T47D (cell line): Measurements from ENCODE around the gene ASTN2.

Experiments
- DNase-seq, 2 experiments: peaks; one replicate each; pipeline versions ENCODE4 v3.0.0 to v3.0.0-alpha.2; 2011 to 2012; ENCODE audit warnings: low read depth in 1 of 2, low spot score in 1 of 2
- JUND ChIP-seq: IDR thresholded peaks from 2 replicates; pipeline ENCODE4 v1.6.1; 2012; ENCODE audit warnings: low read depth
- in situ Hi-C: cut with HindIII; loops from 2 replicates; pipeline ENCODE4 v1.10.0; 2016; ENCODE audit warnings: low sequenced_read_pairs, low pct_unique_long_range_greater_than_20kb

Gene ASTN2

GRCh38 chr9:116419181-116419580, 995.7 kb downstream of the ASTN2 start:
- peak in 1 of 2 experiments; percentile 34 for DNase-seq
- TF ChIP-seq JUND: no peak
- in situ Hi-C loops: no loop called here

- peak; percentile 11 to 34 for DNase-seq
- peak; percentile 13; the same call in 1 of the 2 replicates for TF ChIP-seq JUND
- in situ Hi-C loops: no loop called here
Observed at GRCh38 chr9:116417464-116417863, 997.4 kb downstream of the ASTN2 start.

GRCh38 chr9:116416421-116416820, 998.4 kb downstream of the ASTN2 start:
- DNase-seq: no peak
- TF ChIP-seq JUND: no peak
- in situ Hi-C loops: no loop called here

GRCh38 chr9:116414374-116414773, 1000.5 kb downstream of the ASTN2 start:
- DNase-seq: no peak
- no peak for TF ChIP-seq JUND
- in situ Hi-C loops: no loop called here

- DNase-seq: no peak
- TF ChIP-seq JUND: no peak
- in situ Hi-C loops: no loop called here
Observed at GRCh38 chr9:116411506-116411905, 1003.4 kb downstream of the ASTN2 start.

GRCh38 chr9:116409638-116410037, 1005.2 kb downstream of the ASTN2 start:
- TF ChIP-seq JUND: no peak
- no peak for DNase-seq
- in situ Hi-C loops: no loop called here

- in situ Hi-C loops: no loop called here
Observed at GRCh38 chr9:116409129-116409528, 1005.7 kb downstream of the ASTN2 start.

GRCh38 chr9:116406469-116406868, 1008.4 kb downstream of the ASTN2 start:
- in situ Hi-C loops: no loop called here
- TF ChIP-seq JUND: no peak
- DNase-seq: no peak

More at GRCh38 chr9:116409129-116409528, 1005.7 kb downstream of the ASTN2 start:
- no peak for TF ChIP-seq JUND
- DNase-seq: no peak

GRCh38 chr9:116405321-116405720, 1009.5 kb downstream of the ASTN2 start:
- DNase-seq: no peak
- in situ Hi-C loops: no loop called here

GRCh38 chr9:116404228-116404627, 1010.6 kb downstream of the ASTN2 start:
- DNase-seq: no peak
- in situ Hi-C loops: no loop called here
- TF ChIP-seq JUND: no peak

More at GRCh38 chr9:116405321-116405720, 1009.5 kb downstream of the ASTN2 start:
- no peak for TF ChIP-seq JUND

GRCh38 chr9:116403171-116403570, 1011.7 kb downstream of the ASTN2 start:
- DNase-seq: no peak
- in situ Hi-C loops: no loop called here
- TF ChIP-seq JUND: no peak

- DNase-seq: no peak
- in situ Hi-C loops: no loop called here
- TF ChIP-seq JUND: no peak
Observed at GRCh38 chr9:116395699-116396037, 1019.2 kb downstream of the ASTN2 start.

GRCh38 chr9:116394894-116395698, 1019.8 kb downstream of the ASTN2 start:
- in situ Hi-C loops: no loop called here
- no peak for DNase-seq
- no peak for TF ChIP-seq JUND

- no peak for DNase-seq
- in situ Hi-C loops: no loop called here
Observed at GRCh38 chr9:116394070-116394469, 1020.8 kb downstream of the ASTN2 start.

More at GRCh38 chr9:116394070-116394469, 1020.8 kb downstream of the ASTN2 start:
- TF ChIP-seq JUND: no peak
